T follicular helper cell (primary cell): Measurements from ENCODE around the gene TSPOAP1.

Experiments
- DNase-seq: peaks from one replicate; pipeline ENCODE4 v3.0.0-alpha.2; 2020; ENCODE audit warnings: low read depth

The TSPOAP1 gene

GRCh38 chr17:58304750-58305486, 23.7 kb downstream of the TSPOAP1 start:
- DNase-seq: no peak

GRCh38 chr17:58303971-58304749, 24.4 kb downstream of the TSPOAP1 start:
- peak; percentile 42 for DNase-seq

- no peak for DNase-seq
Measured at GRCh38 chr17:58302919-58303585, 25.5 kb downstream of the TSPOAP1 start.

- DNase-seq: no peak
Measured at GRCh38 chr17:58302171-58302918, 26.2 kb downstream of the TSPOAP1 start.

GRCh38 chr17:58301504-58302150, 27.0 kb downstream of the TSPOAP1 start:
- no peak for DNase-seq

GRCh38 chr17:58300336-58300735, 28.3 kb downstream of the TSPOAP1 start:
- no peak for DNase-seq

- no peak for DNase-seq
Measured at GRCh38 chr17:58294034-58294433, 34.6 kb downstream of the TSPOAP1 start.

- no peak for DNase-seq
Measured at GRCh38 chr17:58291246-58291645, 37.3 kb downstream of the TSPOAP1 start.

GRCh38 chr17:58289869-58290268, 38.7 kb downstream of the TSPOAP1 start:
- DNase-seq: no peak

- no peak for DNase-seq
Measured at GRCh38 chr17:58285422-58285810, 43.2 kb downstream of the TSPOAP1 start.

- DNase-seq: no peak
Measured at GRCh38 chr17:58284613-58285421, 43.8 kb downstream of the TSPOAP1 start.

GRCh38 chr17:58283674-58284612, 44.7 kb downstream of the TSPOAP1 start:
- no peak for DNase-seq

- DNase-seq: no peak
Measured at GRCh38 chr17:58282442-58282841, 46.2 kb downstream of the TSPOAP1 start.

GRCh38 chr17:58281511-58282011, 47.0 kb downstream of the TSPOAP1 start:
- no peak for DNase-seq

GRCh38 chr17:58280480-58281217, 47.9 kb downstream of the TSPOAP1 start, which contains the start of gene MPO:
MPO (minus strand) TSS chr17:58280935; CDS start chr17:58280758, 177 bp downstream.
- no peak for DNase-seq

GRCh38 chr17:58279736-58280479, 48.7 kb downstream of the TSPOAP1 start:
- no peak for DNase-seq

GRCh38 chr17:58279016-58279711, 49.4 kb downstream of the TSPOAP1 start:
- DNase-seq: no peak
